ENCODE data around the gene LRRC32. TPM values are rescaled to one million over a fixed set of nuclear protein-coding genes. Genes with fewer than 3 reads are reported as not detected.

The LRRC32 gene
- total and polyA plus RNA-seq, 4 donors, result 38.3 to 159 (median 85.2) TPM

GRCh38 chr11:76612226-76612625, 58.3 kb downstream of the LRRC32 start:
- TF ChIP-seq, protein P1, sequence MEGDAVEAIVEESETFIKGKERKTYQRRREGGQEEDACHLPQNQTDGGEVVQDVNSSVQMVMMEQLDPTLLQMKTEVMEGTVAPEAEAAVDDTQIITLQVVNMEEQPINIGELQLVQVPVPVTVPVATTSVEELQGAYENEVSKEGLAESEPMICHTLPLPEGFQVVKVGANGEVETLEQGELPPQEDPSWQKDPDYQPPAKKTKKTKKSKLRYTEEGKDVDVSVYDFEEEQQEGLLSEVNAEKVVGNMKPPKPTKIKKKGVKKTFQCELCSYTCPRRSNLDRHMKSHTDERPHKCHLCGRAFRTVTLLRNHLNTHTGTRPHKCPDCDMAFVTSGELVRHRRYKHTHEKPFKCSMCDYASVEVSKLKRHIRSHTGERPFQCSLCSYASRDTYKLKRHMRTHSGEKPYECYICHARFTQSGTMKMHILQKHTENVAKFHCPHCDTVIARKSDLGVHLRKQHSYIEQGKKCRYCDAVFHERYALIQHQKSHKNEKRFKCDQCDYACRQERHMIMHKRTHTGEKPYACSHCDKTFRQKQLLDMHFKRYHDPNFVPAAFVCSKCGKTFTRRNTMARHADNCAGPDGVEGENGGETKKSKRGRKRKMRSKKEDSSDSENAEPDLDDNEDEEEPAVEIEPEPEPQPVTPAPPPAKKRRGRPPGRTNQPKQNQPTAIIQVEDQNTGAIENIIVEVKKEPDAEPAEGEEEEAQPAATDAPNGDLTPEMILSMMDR (IDR thresholded peaks at IDR 0.05; ENCODE audit: control extremely low read depth, extremely low read depth), result no peak

DNA sequence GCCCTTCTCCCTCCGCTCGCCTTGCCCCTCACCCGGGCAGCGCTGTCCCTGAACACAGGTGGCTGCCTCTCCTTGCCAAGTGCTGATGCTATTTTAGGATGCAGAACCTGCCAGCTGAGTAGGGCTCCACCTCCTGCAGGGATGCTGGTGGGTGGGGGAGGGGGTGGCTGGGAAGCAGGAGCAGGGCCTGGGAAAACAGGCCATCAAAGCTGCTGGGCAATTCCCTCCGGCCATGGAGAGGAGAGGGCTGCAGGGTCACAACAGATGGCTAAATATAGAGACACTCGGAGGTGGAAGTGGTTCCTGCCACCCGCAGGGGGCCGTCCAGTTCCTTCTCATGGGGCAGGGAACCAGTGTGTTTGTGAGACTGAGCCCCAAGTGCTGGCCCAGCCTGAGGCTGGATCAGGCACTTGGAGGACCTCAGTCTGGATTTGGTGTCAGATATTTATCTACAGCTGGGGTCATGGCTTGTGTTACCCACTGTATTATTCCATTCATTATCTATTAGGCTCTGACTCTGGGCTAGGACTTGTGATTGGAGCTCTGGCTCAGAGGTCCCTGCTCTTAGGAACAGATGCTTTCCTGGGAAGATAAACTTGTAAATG, 59.6 kb downstream of the LRRC32 start:
- no peak overlapping the region for H3K9ac ChIP-seq (ENCODE audit: insufficient read depth in 1 of 2, low read length in 2 of 2)
- no peak for ATAC-seq (ENCODE audit: insufficient read depth, low FRiP score)
- TF ChIP-seq, protein P1 (IDR thresholded peaks at IDR 0.05; ENCODE audit: control extremely low read depth, extremely low read depth), result no peak
- 37 to 47% methylated on average over 8 of the region's 8 CpGs for WGBS, 2 donors
- no peak for DNase-seq
- H3K4me3 ChIP-seq, result no peak overlapping the region
- peaks cover 0 to 11% (median 2%) of the 10 kb centered on the region in 5 donors for H3K4me1 ChIP-seq (ENCODE audit: control insufficient read depth in 5 of 5, insufficient read depth in 5 of 5, low read length in 5 of 5)
- H3K9me3 ChIP-seq (ENCODE audit: control insufficient read depth in 4 of 4, insufficient read depth in 3 of 4, low read length in 3 of 4), result peaks cover 0 to 3% (median 0%) of the 10 kb centered on the region in 4 donors
- H3K27ac ChIP-seq (ENCODE audit: low read depth in 1 of 2, low read length in 1 of 2), result no peak overlapping the region
- no peaks in the 10 kb centered on the region for H3K27me3 ChIP-seq (ENCODE audit: control insufficient read depth in 3 of 3, insufficient read depth in 3 of 3, low read length in 2 of 3)
- H3K36me3 ChIP-seq (ENCODE audit: control insufficient read depth in 4 of 4, insufficient read depth in 4 of 4, low read length in 4 of 4), result no peaks in the 10 kb centered on the region

More at GRCh38 chr11:76612226-76612625, 58.3 kb downstream of the LRRC32 start:
- DNase-seq, result no peak
- no peak for ATAC-seq (ENCODE audit: insufficient read depth, low FRiP score)
- WGBS, 2 donors, result 86 to 91% methylated on average over 4 of the region's 4 CpGs
- Histone ChIP-seq H3K27me3 (ENCODE audit: control insufficient read depth in 3 of 3, insufficient read depth in 3 of 3, low read length in 2 of 3) (no peaks in the 10 kb centered on the region), H3K36me3 (ENCODE audit: control insufficient read depth in 4 of 4, insufficient read depth in 4 of 4, low read length in 4 of 4) (no peaks in the 10 kb centered on the region), H3K9me3 (ENCODE audit: control insufficient read depth in 4 of 4, insufficient read depth in 3 of 4, low read length in 3 of 4) (no peaks in the 10 kb centered on the region), H3K4me1 (ENCODE audit: control insufficient read depth in 5 of 5, insufficient read depth in 5 of 5, low read length in 5 of 5) (peaks cover 0 to 11% (median 8%) of the 10 kb centered on the region in 5 donors), H3K9ac (ENCODE audit: insufficient read depth in 1 of 2, low read length in 2 of 2) (no peak overlapping the region), H3K27ac (ENCODE audit: low read depth in 1 of 2, low read length in 1 of 2) (no peak overlapping the region), H3K4me3 (no peak overlapping the region)

DNA sequence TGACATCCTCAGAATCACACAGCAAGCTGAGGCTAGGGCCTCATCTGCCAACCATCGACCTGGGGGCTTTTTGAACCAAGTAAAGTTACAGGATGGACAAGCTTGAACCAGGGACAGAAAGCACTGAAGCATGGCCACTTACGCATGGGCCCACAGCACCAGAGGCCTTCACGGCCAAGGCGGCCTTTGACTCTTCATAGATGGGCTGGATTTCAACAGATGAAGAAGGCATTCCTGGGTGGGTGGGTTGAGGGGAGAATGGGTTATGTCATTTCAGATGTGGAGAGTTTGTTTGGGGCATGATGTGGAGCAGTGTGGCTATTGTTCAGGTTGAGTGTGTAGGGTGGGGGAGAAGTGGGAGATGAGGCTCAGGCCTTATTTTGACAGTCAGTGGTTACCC, 60.2 kb downstream of the LRRC32 start:
- TF ChIP-seq, protein P1 (IDR thresholded peaks at IDR 0.05; ENCODE audit: control extremely low read depth, extremely low read depth), result no peak
- H3K4me1 ChIP-seq (ENCODE audit: control insufficient read depth in 5 of 5, insufficient read depth in 5 of 5, low read length in 5 of 5), result peaks cover 0 to 9% (median 3%) of the 10 kb centered on the region in 5 donors
- H3K27ac ChIP-seq (ENCODE audit: low read depth in 1 of 2, low read length in 1 of 2), result no peak overlapping the region
- no peak overlapping the region for H3K4me3 ChIP-seq
- WGBS, 2 donors, result 93% methylated on average over 4 of the region's 4 CpGs
- peaks cover 0 to 3% (median 0%) of the 10 kb centered on the region in 4 donors for H3K9me3 ChIP-seq (ENCODE audit: control insufficient read depth in 4 of 4, insufficient read depth in 3 of 4, low read length in 3 of 4)
- H3K9ac ChIP-seq (ENCODE audit: insufficient read depth in 1 of 2, low read length in 2 of 2), result no peak overlapping the region
- no peak for DNase-seq
- no peaks in the 10 kb centered on the region for H3K36me3 ChIP-seq (ENCODE audit: control insufficient read depth in 4 of 4, insufficient read depth in 4 of 4, low read length in 4 of 4)
- no peak for ATAC-seq (ENCODE audit: insufficient read depth, low FRiP score)
- no peaks in the 10 kb centered on the region for H3K27me3 ChIP-seq (ENCODE audit: control insufficient read depth in 3 of 3, insufficient read depth in 3 of 3, low read length in 2 of 3)
